GM18526 (cell line): ENCODE measurements around the gene ITGA2.

Experiments
- POLR2A ChIP-seq: IDR thresholded peaks from 3 replicates; pipeline ENCODE4 v1.6.1; 2011; ENCODE audit not compliant: insufficient read length; ENCODE audit errors: extremely low read depth

The ITGA2 gene

DNA sequence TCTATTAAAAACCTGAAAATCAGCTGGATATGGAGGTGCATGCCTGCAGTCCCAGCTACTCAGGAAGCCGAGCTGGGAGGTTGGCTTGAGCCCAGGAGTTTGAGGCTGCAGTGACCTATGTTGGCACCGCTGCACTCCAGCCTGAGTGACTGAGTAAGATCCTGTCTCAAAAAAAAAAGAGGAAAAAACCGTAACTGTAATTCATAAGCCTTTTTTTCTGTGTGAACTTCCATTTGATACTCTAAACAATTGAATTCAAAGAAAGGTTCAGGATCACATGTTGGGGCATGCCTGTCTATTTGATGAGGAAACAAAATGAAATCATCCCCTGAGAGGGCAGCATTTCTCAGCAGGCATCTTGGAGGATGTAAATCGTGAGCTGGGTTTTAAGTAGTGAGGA lies 38.8 kb downstream of the ITGA2 start:
- no peak for TF ChIP-seq POLR2A

DNA sequence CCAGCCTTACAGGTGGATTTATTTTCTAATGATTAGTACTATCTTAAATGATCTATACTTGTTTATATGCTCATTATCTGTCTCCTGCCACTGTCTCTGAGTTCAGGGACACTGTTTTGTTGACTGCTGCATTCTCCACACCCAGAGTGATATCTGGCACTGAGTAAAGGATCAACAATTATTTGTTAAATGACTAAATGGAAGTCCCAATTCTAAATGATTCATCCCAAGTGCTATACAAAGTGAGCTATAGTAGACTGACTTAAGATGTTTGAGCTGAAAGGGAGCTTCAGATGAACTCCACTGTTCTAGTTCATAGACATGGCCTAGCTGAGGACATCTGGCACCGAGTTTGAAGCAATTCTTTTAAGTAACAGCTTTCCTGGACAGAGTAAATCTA lies 40.5 kb downstream of the ITGA2 start:
- TF ChIP-seq POLR2A: no peak

DNA sequence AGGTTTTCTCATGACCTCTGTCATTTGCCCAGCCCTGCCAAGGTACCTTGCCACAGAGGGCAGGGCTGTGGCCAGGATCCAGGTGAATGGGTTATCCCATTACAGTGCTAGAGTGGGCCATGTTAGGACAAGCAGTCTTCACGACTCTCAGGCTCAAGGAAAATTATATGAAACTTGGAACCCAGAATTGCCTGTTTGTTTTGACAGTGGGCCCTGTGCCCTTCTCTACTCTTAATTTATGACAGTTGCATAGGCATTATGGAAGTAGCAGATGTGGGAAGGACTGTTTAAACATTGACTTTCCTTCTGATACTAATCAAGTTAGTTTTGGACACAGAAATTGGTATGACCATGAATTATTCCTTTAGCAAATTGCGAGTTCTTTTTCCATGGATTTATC lies 41.7 kb downstream of the ITGA2 start:
- TF ChIP-seq POLR2A: no peak

DNA sequence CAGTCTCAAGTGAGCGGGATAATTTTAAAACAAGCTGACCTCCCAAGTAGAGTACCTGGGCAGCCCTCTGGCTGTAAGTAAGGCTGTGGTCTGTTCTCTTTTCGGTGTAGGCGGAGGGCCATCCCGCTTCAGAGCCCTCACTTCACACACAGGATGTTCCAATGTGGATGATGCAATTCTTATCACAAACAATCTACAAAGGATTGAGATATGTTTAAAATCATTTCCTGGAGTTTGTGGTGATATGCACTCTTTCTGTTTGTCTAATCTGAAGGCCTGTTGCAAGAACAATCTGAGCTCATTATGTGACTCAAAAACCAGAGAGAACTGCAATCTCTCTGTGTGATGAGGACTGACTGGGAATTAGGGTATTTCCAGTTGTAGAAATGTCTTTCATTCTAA lies 42.5 kb downstream of the ITGA2 start:
- TF ChIP-seq POLR2A: no peak

DNA sequence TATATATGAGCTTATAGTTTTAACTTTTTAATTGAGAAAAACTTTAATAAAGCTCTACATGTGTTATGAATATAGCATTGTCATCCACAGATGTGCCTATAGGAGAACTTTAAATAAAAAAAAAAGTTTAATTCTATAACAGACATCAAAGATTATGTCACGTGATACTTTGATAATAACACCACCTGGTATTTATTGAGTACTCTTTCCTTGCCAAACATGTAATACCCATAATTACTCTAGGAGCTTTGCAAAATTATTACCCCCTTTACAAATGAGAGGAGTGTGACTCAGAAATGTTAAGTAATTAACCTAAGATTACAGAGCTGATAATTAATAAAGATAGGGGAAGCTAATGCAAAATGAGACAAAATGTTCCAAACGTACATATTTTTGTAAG lies 43.0 kb downstream of the ITGA2 start:
- no peak for TF ChIP-seq POLR2A

DNA sequence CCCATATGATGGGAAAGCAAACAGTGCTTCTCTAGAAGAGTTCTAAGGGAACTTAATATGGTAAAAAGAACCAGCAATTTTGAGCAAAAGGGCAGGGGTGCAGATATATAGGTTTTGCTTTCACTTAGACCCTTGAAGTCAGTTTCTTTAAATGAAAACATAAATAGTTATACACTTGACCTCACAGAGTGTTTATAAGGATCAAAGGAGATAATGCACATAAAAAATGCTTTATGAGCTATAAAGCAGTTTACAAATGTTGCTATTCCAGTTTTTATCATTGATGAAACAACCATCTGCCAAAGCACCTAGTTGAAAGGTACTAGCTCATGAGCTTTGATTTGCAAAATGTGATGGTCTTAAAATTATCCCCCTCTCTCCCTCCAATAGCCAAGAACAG lies 45.7 kb downstream of the ITGA2 start:
- TF ChIP-seq POLR2A: no peak

DNA sequence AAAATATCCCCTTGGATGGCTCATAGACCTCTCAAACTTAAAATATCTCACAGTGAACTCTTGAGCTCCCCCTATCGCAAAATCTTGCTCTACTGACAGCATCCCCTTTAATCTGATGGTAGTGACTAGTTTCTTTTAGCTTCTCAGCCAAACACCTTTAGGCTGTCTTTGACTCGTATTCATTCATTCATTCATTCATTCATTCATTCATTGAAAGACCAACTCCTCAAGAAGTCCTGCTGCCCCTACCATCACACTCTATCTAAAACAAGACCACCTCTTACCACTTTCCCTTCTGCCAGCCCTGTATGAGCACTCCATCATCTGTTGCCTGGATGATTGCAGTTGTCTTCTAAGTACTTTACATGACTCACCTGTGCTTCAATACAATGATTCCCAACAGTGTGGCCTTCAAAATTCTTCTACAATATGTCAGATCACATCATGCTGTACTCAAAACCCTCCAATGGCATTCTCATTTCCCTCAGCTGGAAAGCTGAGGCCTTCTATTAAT lies 46.8 kb downstream of the ITGA2 start:
- TF ChIP-seq POLR2A: no peak

DNA sequence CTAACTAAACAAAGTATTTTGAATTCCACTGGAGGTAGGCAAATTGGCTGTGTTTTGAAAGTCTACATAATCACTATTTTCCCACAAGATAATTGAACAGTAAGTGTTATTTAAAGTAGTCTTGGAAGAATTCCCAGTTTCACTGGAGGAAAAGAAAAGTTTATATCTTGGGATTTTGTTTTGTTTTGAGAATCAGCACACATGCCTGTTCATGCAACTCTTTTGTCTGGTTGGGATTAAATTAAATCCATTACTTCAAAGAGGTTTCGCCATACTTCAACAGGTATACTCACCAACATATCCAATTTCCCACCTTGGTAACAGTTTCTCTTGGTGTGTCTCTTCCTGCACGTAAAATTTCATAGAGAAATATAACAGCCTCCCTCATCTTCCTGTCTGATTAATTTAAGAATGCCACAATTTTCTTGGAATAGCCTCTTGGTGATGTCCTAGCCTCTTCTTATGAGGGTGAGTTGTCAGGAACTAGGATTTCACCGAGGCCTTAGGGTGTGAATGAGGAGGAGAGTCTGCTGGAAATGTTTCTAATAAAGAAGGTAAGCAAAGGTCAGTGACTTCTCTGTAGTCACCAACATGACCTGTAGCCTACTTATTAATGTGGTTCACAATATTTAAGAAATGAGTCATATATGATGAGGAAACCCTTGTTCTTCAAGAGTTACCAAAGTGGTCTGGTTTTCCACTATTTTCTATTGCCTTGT lies 48.1 kb downstream of the ITGA2 start:
- TF ChIP-seq POLR2A: no peak

DNA sequence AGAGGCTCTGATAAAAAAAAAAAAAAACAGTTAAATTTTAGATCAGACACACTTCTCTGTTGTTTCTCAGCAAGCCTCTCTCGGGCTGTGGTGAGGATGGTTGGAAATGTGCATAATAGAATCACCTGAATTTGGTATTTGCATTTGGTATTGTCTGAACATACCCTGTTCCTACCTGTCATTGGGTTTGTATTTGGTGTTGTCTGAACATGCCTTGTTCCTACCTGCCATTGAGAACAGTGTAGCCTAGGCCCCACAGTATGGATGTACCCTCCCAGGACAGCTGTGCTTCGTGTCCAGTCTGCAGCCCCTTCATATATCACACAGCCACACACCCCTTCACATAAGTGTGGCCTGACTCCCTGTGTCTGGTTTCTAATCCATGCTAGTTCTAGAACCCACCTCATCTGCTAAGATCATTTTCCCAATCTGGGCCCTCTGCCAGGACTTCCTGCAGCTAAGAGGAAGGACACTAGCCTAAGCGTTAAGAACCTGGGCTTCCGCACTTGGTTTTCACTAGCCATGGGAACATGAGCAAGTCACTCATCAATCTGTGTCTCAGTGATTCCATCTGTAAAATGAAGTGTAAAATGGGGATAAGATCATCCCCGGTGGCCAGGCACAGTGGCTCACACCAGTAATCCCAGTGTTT lies 49.2 kb downstream of the ITGA2 start:
- TF ChIP-seq POLR2A: no peak

DNA sequence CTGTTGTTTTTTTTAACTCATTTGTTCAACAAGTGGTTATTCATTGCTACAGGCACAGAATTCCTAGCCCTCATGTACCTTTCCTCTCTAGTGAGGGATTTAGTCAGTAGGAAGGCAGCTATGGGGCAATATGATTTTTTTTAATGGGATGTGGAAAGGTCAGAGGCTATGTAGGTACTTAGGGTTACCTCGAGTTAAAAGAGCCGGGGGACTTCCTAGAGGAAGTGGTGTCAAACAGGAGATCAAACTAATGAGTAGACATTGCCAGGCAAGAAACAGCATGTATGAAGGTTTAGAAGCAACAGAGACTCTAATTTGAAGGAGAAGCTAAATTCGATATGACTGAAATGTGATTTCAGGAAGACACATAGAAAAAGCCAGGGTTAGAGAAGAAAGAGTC lies 50.7 kb downstream of the ITGA2 start:
- no peak for TF ChIP-seq POLR2A

DNA sequence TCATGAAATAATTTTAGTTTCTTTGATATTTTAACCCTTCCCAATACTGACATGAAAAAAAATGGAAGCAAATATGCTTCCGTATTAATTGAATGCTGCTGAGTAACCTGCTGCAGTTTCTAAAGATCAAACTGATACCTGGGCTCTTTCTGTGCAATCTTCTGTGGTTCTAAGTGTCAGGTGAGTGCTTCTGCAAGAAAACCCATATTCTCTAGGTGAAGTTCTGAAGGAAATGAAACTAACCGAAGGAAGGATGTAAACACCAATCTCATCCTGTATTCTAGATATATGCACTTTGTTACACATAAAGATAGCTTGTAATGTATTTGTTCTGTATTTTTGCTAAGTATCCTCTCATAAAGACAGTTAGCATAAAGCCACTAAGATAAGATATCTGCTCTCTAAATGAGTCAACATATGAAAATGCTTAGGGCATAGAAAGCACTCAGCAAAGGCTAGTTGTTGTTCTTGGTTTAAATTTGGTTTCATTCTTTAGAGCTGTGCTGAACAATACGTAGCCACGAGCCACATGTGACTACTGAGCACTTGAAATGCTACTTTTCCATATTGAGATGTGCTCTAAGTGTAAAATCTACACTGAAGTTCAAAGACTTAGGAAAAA lies 52.0 kb downstream of the ITGA2 start:
- TF ChIP-seq POLR2A: no peak

DNA sequence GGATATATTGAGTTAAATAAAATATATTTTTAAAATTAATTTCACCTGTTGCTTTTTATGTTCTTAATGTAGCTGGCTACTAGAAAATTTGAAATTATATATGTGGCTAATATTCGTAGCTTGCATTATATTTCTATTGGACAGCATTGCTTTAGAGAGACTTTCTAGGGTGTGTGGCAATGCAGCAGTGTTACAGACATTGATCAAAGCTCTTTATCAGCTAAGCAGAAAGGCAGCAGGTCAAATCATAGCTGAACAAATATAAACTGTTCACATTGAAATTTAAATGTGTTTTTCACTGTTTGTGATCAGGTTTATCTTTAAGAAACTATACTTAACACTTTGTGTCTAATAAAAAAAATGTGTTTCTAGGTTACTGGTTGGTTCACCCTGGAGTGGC lies 52.6 kb downstream of the ITGA2 start:
- TF ChIP-seq POLR2A: no peak

DNA sequence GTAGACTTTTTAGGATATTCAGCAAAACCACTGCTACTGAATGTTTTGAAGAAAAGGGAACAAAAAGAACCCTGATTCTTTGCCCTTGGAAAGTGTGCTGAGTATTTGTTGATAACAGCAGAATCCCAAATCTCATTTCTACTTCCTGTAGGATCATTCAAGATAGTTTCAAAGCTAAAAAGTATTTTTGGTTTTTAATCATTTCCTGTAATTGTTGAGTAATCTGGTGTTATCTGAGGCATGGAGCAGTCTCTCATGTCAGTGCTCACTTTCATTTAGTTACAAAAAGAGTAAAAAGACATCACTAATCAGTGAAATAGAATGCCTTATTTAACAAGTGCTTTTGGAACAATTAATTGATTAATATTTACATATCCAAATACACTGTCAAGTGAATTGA lies 56.1 kb downstream of the ITGA2 start:
- no peak for TF ChIP-seq POLR2A

DNA sequence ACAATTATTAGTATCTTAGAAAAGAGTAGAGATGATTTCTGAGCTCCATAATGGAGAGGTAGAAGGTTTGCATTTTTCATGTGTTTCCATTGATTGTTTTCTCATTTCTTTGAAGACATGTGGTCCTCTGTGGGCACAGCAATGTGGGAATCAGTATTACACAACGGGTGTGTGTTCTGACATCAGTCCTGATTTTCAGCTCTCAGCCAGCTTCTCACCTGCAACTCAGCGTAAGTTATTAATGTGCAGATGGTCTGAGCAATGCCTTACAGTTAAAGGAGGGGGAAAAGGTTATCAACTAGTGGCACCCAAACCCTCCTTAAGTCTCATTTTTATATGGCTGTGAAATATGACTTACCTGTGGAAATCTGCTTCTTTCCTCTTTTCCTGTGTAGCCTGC lies 59.1 kb downstream of the ITGA2 start:
- no peak for TF ChIP-seq POLR2A

DNA sequence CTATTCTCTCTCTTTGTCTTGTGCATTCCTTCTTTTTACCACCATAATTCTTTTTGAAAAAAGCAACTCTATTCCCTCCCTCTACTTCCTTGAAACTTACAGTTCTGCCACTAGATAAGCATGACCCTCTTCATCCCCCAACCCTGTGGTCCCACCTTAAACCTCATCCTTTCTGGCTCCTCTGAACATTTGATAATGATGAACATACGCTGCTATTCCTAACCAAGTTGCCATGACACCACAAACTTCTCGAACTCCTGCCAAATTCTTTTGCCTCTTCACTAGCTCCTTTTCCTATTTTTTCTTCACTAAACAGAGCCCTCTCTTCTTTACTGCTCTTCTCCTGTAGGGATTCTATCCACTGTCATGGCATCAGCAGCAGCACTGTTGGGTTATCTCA lies 63.3 kb downstream of the ITGA2 start:
- TF ChIP-seq POLR2A: no peak

DNA sequence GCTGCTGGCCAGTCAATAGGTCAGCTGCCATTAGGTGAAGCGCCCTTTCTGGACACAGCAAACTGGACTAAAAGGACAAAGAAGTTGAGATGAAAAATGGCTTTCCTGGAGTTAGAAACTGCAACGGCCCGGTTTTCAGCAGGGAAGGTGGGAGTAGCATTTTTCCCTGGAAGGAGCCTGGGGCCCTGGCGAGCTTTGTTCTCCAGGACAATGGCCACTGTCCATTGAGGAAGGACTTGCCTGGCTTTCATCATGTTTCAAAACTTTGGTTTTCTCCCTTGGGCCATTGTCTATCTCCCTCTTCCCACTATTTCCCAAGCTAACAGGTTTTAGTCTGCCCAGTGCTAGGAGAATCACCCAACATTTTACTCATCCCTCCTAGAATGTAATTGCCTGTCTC lies 64.2 kb downstream of the ITGA2 start:
- TF ChIP-seq POLR2A: no peak
